HepG2 (cell line): Measurements from ENCODE around the gene TGM4. TPM values are rescaled to one million over a fixed set of nuclear protein-coding genes. Genes with fewer than 3 reads are reported as not detected.

Experiments used
- ATAC-seq: fragments of 200-7000 bp; cut with Tn5 transposase; 3 replicates; pipeline ENCODE4 v1.9.1; 2020; ENCODE audit warnings: mild to moderate bottlenecking, moderate library complexity
- BruUV-seq: library from RNA; stranded (reverse); fragments of 400-500 nt; replicated peaks from 2 replicates; lab custom pipeline; 2021; lab: Mats Ljungman, UMichigan
- CTCF ChIA-PET: fragments of 300-600 bp; formaldehyde crosslinking; extraction: SDS; loops from one replicate; lab custom pipeline; 2021; ENCODE audit warnings: low total read pairs, inconsistent platforms, low intra/inter-chr PET ratio; lab: Yijun Ruan, JAX
- POLR2A ChIA-PET: fragments of 350-600 bp; sonication (Branson Sonifier 250); formaldehyde crosslinking; loops from one replicate; lab custom pipeline; 2020; ENCODE audit warnings: antibody characterized with exemption, inconsistent platforms; lab: Yijun Ruan, JAX
- DNase-seq: peaks from one replicate; pipeline ENCODE4 v3.0.0-alpha.2; 2015; ENCODE audit warnings: low spot score
- FAIRE-seq: peaks from 3 replicates; lab custom pipeline; 2011; peaks lifted over from hg19 to GRCh38; lab: Jason Lieb, UNC
- H2AFZ ChIP-seq: one replicate; pipeline ENCODE4 v1.6.1; 2011; ENCODE audit warnings: low read length, inconsistent platforms
- H3K27ac ChIP-seq: fragments of 300-600 bp; 3 replicates; pipeline ENCODE4 v1.8.0; 2011; ENCODE audit warnings: mixed run types, mild to moderate bottlenecking, mixed read lengths, low read length, inconsistent platforms; ENCODE audit not compliant: insufficient read depth; ENCODE audit errors: extremely low read length
- H3K27me3 ChIP-seq, 2 experiments: fragments of 200-600 bp in 1 of 2; 2 replicates in 1 of 2; 3 replicates in 1 of 2; pipeline versions ENCODE4 v1.6.0 to v1.8.0; 2011; ENCODE audit warnings: low read length in 2 of 2, mild to moderate bottlenecking in 2 of 2, moderate library complexity in 2 of 2, inconsistent platforms in 1 of 2; ENCODE audit not compliant: insufficient read depth in 2 of 2, control insufficient read depth in 1 of 2
- H3K36me3 ChIP-seq, 2 experiments: fragments of 200-600 bp in 1 of 2; replicated peaks in 1 of 2; 2 replicates in 1 of 2; 3 replicates in 1 of 2; pipeline versions ENCODE4 v1.5.1 to v1.8.0; 2011; ENCODE audit warnings: low read length in 2 of 2, inconsistent platforms in 1 of 2; ENCODE audit not compliant: insufficient read depth in 2 of 2, control insufficient read depth in 1 of 2
- H3K4me1 ChIP-seq: 2 replicates; pipeline ENCODE4 v1.5.1; 2012; ENCODE audit warnings: low read length, inconsistent platforms; ENCODE audit not compliant: insufficient read depth
- H3K4me2 ChIP-seq: 2 replicates; pipeline ENCODE4 v1.6.0; 2011; ENCODE audit warnings: low read depth, low read length, inconsistent platforms
- H3K4me3 ChIP-seq, 3 experiments: fragments of 200-600 bp in 1 of 3; sonication (generic), shearing (Covaris generic) in 1 of 3; replicated peaks in 1 of 3; 2 replicates each; pipeline ENCODE4 v1.5.1; 2011 to 2016; ENCODE audit warnings: low read length in 3 of 3, inconsistent platforms in 2 of 3, low read depth in 2 of 3, mild to moderate bottlenecking in 2 of 3, control low read depth in 1 of 3, mixed read lengths in 1 of 3; ENCODE audit not compliant: insufficient read depth in 1 of 3
- H3K79me2 ChIP-seq: one replicate; pipeline ENCODE4 v1.6.1; 2011; ENCODE audit warnings: low read length, inconsistent platforms; ENCODE audit not compliant: insufficient read depth
- H3K9ac ChIP-seq: 2 replicates; pipeline ENCODE4 v1.6.0; 2011; ENCODE audit warnings: mild to moderate bottlenecking, low read depth, low read length, inconsistent platforms; ENCODE audit not compliant: insufficient read depth
- H3K9me3 ChIP-seq: 2 replicates; pipeline ENCODE4 v1.5.1; 2012; ENCODE audit warnings: mild to moderate bottlenecking, low read length
- H4K20me1 ChIP-seq: 2 replicates; pipeline ENCODE4 v1.6.0; 2011; ENCODE audit warnings: inconsistent platforms, mild to moderate bottlenecking, low read length, moderate library complexity; ENCODE audit not compliant: insufficient read depth
- KDM4B ChIP-seq: sonication (generic); formaldehyde crosslinking; IDR thresholded peaks from 2 replicates; pipeline ENCODE4 v1.4.0; 2020; ENCODE audit warnings: missing genetic modification reagents
- KLF16 ChIP-seq, 2 experiments: sonication (generic) in 1 of 2; formaldehyde crosslinking in 1 of 2; IDR thresholded peaks; 2 replicates each; pipeline versions ENCODE4 v1.6.1 to v1.8.0; 2016 to 2023; ENCODE audit warnings: missing genetic modification reagents in 2 of 2, missing compliant biosample characterization in 1 of 2
- KMT2B ChIP-seq: IDR thresholded peaks from 2 replicates; pipeline ENCODE4 v1.6.1; 2016; ENCODE audit warnings: missing genetic modification reagents, missing compliant biosample characterization
- MAFF ChIP-seq: IDR thresholded peaks from 2 replicates; pipeline ENCODE4 v1.6.1; 2011; ENCODE audit warnings: low read depth, low read length, improper control_type of control experiment
- MEIS1 ChIP-seq: sonication (generic); formaldehyde crosslinking; IDR thresholded peaks from 2 replicates; pipeline ENCODE4 v1.9.0; 2021; ENCODE audit warnings: mild to moderate bottlenecking, missing genetic modification reagents, moderate library complexity, borderline replicate concordance
- MIER3 ChIP-seq: IDR thresholded peaks from 2 replicates; pipeline ENCODE4 v1.6.1; 2016; ENCODE audit warnings: missing compliant biosample characterization, borderline replicate concordance
- POLR2AphosphoS5 ChIP-seq: IDR thresholded peaks from 2 replicates; pipeline ENCODE4 v1.6.1; 2012; ENCODE audit warnings: low read depth, low read length
- RFXAP ChIP-seq: sonication (generic); formaldehyde crosslinking; IDR thresholded peaks from 2 replicates; pipeline ENCODE4 v1.4.0; 2020; ENCODE audit warnings: missing genetic modification reagents, borderline replicate concordance
- SIN3A ChIP-seq: IDR thresholded peaks from 2 replicates; pipeline ENCODE4 v1.6.1; 2011; ENCODE audit warnings: low read depth, mild to moderate bottlenecking, control low read depth, low read length, borderline replicate concordance
- TFDP2 ChIP-seq: sonication (generic); formaldehyde crosslinking; IDR thresholded peaks from 2 replicates; pipeline ENCODE4 v1.4.0; 2020; ENCODE audit warnings: missing genetic modification reagents
- TMF1 ChIP-seq: sonication (generic); formaldehyde crosslinking; IDR thresholded peaks from 2 replicates; pipeline ENCODE4 v1.8.1; 2022; ENCODE audit warnings: low read depth, missing genetic modification reagents
- TOPORS ChIP-seq: sonication (generic); formaldehyde crosslinking; IDR thresholded peaks from 2 replicates; pipeline ENCODE4 v1.8.0; 2023; ENCODE audit warnings: mild to moderate bottlenecking, missing genetic modification reagents
- ZFP41 ChIP-seq: sonication (generic); formaldehyde crosslinking; IDR thresholded peaks from 2 replicates; pipeline ENCODE4 v1.4.0; 2020; ENCODE audit warnings: mild to moderate bottlenecking, missing genetic modification reagents, borderline replicate concordance
- ZNF12 ChIP-seq: sonication (generic); formaldehyde crosslinking; IDR thresholded peaks from 2 replicates; pipeline ENCODE4 v1.5.0; 2020; ENCODE audit warnings: missing genetic modification reagents
- ZNF337 ChIP-seq: sonication (generic); formaldehyde crosslinking; IDR thresholded peaks from 2 replicates; pipeline ENCODE4 v1.5.1; 2020; ENCODE audit warnings: missing genetic modification reagents, low read depth, mild to moderate bottlenecking, borderline replicate concordance
- ZNF34 ChIP-seq: sonication (generic); formaldehyde crosslinking; IDR thresholded peaks from 2 replicates; pipeline ENCODE4 v1.4.0; 2020; ENCODE audit warnings: mild to moderate bottlenecking, missing genetic modification reagents, borderline replicate concordance
- ZNF720 ChIP-seq: sonication (generic); formaldehyde crosslinking; IDR thresholded peaks from 2 replicates; pipeline ENCODE4 v1.4.0; 2020; ENCODE audit warnings: missing genetic modification reagents
- WGBS: methylation state at CpG from one replicate; pipeline ENCODE4 v1.1.6; 2017; ENCODE audit warnings: low lambda C conversion rate; 5-methylcytosine and 5-hydroxymethylcytosine counted together
- in situ Hi-C: cut with HindIII; loops from 2 replicates; pipeline ENCODE4 v1.10.0; 2017; ENCODE audit warnings: low pct_unique_long_range_greater_than_20kb; ENCODE audit not compliant: extremely low pct_ligation_motif_present
- intact Hi-C: fragments of 100-400 bp; cut with micrococcal nuclease; formaldehyde crosslinking; loops from one replicate; pipeline ENCODE4 v1.10.0; 2022; ENCODE audit not compliant: unreplicated experiment
- polyA plus RNA-seq, 8 experiments: library from polyadenylated mRNA; depleted of rRNA in 3 of 8; stranded (reverse) in 7 of 8; unstranded in 1 of 8; fragments of >200 nt; fragmentation: Illumina TruSeq in 4 of 8; extraction: Trizol in 4 of 8; gene quantifications; 2 replicates each; pipeline versions ENCODE4 v1.2.1 to v1.2.3, GENCODE V29; 2011 to 2016; ENCODE audit warnings: low read depth in 4 of 8, missing spikeins in 1 of 8, mixed read lengths in 1 of 8; ENCODE audit not compliant: insufficient read depth in 1 of 8
- total RNA-seq, 5 experiments: library from RNA; depleted of rRNA; stranded (reverse); fragments of >200 nt; fragmentation: Illumina TruSeq; extraction: Trizol; gene quantifications; 2 replicates each; pipeline ENCODE4 v1.2.3, GENCODE V29; 2016; ENCODE audit warnings: low read depth in 1 of 5

The TGM4 gene
- total and polyA plus RNA-seq, 2 of the 13 experiments (the other 11 are each of a cell fraction or from before 2014, with no cell fraction given), result 0.07 to 0.15 TPM

GRCh38 chr3:44865272-44866035, 9.0 kb upstream of the TGM4 start (continued):
- no peak for TF ChIP-seq ZNF34 (CRISPR knock-in tag)
- TF ChIP-seq ZNF12 (CRISPR knock-in tag), result no peak
- no peak for TF ChIP-seq MEIS1
- no peak for TF ChIP-seq KDM4B
- TF ChIP-seq, all 625 proteins: peak for 0

- in situ Hi-C loops, result no loop called here
- H2AFZ ChIP-seq, result no peak overlapping the region
- no peak overlapping the region for H3K4me2 ChIP-seq
- BruUV-seq, result no TSS peak
- DNase-seq (no peak), ATAC-seq (no peak), FAIRE-seq (no peak)
- no peaks in the 10 kb centered on the region for H3K27me3 ChIP-seq
- TF ChIP-seq ZNF337 (CRISPR knock-in tag) (no peak), TFDP2 (CRISPR knock-in tag) (no peak), KLF16 (CRISPR knock-in tag; IDR thresholded peaks at IDR 0.05) (no peak), SIN3A (no peak), KMT2B (CRISPR knock-in tag) (no peak), TMF1 (CRISPR knock-in tag) (no peak), TOPORS (CRISPR knock-in tag) (no peak), MAFF (no peak), ZNF720 (no peak), POLR2AphosphoS5 (no peak), ZFP41 (CRISPR knock-in tag) (no peak), MIER3 (CRISPR knock-in tag) (no peak), RFXAP (CRISPR knock-in tag) (no peak)
- no peaks in the 10 kb centered on the region for H4K20me1 ChIP-seq
- H3K4me1 ChIP-seq, result peaks cover 13% of the 10 kb centered on the region
- ChIA-PET CTCF (no interaction called here), POLR2A (no interaction called here)
- no peak overlapping the region for H3K4me3 ChIP-seq
- no peak overlapping the region for H3K27ac ChIP-seq
- H3K9ac ChIP-seq, result no peak overlapping the region
- H3K79me2 ChIP-seq, result peaks cover 1% of the 10 kb centered on the region
- intact Hi-C loops, result no loop called here
- H3K36me3 ChIP-seq, result peaks cover 0 to 3% of the 10 kb centered on the region in 2 experiments; a peak in 1 of 5 replicates
- WGBS, result 90% methylated on average over 7 of the region's 7 CpGs
- H3K9me3 ChIP-seq, result no peaks in the 10 kb centered on the region
Measured at GRCh38 chr3:44867421-44868111, 6.8 kb upstream of the TGM4 start.
